T1000 (cell line): ENCODE measurements around the gene TRPM6.

ENCODE experiments used
- DNase-seq: peaks from one replicate; lab custom pipeline; 2025; ENCODE audit warnings: mixed read lengths; lab: John Stamatoyannopoulos, UW

TRPM6 gene

GRCh38 chr9:74771672-74772071 is 116.0 kb downstream of the TRPM6 start:
- no peak for DNase-seq

- DNase-seq, result no peak
Observed at GRCh38 chr9:74771262-74771585, 116.5 kb downstream of the TRPM6 start.

DNA sequence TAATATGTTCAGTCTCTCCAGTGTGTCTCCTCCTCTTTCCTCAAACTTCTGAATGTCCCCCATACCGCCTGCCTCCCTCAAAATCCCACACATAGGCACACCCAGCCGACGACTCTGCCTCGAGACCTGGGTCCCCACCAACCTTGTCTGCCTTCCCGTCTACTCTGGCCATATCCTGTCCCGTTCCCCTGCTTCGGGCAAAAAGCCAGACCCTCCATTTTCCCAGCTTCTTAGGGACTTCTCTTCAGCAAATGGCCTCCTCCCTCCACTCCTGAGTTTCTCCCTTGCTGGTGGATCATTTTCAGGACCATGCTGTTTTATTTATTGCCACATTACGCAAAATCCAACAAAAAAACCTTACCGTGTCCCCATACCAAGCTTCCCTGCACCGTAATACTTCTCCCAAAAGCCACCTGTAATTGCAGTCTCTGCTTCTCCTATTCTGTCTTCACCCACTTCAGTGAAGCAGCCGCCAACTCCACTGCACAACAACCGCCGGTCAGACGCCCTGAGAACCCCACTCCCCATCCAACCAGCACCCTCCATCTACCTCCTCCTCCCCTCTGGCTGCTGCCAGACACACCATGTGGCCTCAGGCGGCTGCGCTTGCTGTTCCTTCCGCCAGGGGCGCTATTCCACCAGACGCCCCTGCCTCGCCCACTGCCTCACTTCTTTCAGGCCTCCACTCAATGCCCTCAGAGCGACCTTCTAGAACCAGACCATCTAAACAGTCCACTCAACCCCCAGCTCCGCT is 117.0 kb downstream of the TRPM6 start:
- DNase-seq, result no peak

DNA sequence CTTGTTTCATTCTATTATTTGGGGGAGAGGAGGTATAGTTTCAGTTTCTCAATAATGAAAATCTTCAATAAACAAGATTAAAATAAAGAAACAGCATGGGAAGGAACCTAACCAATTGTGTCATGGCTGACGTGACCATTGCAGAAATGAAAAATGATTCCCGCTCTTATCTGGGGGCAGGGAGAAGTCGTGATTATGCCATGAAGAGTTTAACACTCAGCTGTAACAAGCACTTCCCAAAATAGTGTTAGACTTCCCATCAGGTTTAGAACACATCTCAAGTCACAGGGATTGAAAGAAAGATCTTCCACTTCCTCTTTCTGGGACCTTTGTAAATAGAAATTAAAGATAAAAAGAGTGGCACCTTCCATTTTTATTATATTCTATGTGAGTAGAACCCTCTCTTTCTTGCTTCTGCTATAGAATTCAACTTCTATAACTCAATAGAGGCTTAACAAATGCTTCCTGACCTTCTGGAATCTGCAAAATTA is 122.2 kb downstream of the TRPM6 start:
- DNase-seq, result no peak

DNA sequence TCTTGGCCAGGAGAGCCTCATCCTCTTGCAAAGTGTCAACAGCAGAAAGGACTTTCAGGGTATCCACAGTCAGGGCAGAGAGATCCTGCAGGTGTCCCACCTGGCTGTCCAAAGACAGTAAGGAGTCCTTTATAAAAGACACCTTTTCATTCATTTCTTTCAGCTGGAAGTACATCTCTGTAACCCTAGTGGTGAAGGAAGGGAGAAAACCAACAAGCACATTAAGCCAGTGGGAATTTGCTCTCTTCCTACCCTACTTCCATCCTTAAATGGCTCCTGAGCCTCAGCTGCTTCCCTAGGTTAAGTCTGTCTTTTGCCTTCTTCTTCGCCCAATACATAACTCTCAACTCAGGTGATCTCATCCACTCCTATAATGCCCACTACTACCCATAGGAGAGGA is 124.8 kb downstream of the TRPM6 start:
- no peak for DNase-seq

- DNase-seq, result no peak
Observed at GRCh38 chr9:74760031-74760700, 127.6 kb downstream of the TRPM6 start.

GRCh38 chr9:74755999-74756398 is 131.7 kb downstream of the TRPM6 start:
- no peak for DNase-seq

DNA sequence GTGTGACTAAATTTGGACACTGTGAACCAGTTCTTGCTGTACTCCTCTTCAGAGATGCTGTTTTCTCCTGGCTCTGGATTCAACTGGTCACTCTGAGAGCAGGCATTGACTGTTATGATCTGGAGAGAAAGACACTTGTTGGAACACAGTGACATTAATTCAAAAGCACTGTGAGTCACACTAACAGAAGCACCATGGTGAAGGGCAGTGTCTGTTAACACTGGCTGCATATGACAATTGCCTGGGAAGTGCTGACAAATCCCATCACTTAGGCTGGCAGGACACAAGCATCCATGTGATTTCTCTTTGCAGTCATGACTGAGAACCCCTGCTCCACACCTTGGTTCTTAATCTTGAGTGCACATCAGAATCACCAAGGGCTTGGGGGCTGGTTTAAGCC is 132.4 kb downstream of the TRPM6 start:
- DNase-seq, result no peak

DNA sequence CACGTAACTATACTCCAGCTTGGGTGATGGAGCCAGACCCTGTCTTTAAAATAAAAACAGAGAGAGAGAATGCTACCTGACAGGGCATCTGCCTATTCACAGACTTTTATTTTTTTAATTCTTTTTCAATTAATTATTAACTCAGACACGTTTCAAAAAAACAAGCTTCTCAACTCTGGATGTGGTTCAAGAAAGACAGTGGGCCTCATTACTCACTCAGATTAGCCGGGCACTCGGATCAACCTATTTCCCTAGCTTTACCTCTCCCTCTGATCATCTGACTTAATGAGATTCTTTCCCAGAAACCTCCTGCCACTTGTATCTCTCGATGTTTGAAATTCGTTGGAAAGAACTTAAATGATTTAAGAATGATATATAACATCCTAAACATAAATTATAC is 134.1 kb downstream of the TRPM6 start:
- no peak for DNase-seq

GRCh38 chr9:74748966-74749365 is 138.8 kb downstream of the TRPM6 start:
- DNase-seq, result no peak

GRCh38 chr9:74742792-74743730 is 144.7 kb downstream of the TRPM6 start:
- no peak for DNase-seq

DNA sequence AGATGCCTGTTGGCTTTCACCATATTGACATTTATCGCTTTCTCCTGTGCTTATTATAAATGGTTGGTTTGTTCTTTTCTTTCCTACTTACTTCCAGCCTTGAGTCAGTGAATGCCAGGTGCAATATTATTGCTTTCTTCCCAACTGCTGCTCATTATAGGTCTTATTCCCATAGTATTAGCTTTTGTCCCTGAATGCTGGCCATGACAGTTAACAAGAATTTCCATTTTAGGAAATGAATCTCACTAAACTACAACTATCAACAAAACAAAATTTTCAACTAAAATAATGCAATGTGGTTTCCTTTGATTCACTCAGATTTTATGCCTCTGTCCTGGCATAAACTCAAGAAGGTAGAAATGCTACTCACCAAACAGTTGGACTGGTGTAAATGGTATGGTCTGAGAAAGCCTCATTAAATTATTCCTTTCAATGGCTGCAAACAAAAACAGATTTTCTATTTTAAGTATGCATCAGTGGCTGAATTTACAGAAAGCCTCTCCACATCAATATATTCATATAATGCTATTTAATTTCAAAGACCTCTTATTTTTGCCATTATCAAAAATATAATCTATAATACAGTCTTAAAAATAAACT is 145.4 kb downstream of the TRPM6 start:
- no peak for DNase-seq

DNA sequence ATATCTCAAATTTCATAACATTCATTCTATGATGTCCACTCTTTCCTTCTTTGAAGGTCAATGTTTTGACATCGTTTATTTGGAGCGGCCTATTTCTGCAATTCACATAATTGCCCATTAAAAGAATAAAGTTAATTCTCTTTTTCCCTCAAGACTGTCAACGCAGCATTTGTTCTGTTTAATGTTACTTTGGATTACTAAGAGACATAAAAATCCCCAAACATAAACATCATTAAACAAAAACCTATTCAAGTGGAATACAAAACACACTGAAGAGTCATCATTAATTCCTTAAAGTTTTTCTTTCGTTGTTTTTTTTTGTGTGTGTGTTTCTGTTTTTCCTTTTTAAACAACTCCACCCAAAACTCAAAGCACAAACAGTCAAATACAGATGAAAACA is 151.1 kb downstream of the TRPM6 start:
- DNase-seq, result no peak

DNA sequence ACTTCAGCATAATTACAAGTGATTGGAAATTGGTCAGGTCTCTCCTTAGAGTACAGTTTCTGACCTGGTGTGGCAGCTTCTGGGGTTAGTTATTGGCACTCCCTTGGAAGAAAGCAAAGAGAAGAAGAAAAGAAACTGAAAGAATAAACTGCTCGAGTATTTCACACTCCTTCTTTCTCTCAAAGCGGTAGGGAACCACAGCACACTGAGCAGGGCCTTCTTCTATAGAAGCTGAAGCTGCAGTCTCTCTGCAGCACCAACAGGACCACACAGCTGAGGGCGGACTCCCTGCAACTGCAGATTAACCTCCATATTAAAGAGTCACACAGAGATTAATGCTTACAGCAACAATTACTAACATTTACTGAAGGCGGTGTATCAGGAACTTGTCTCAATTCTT is 152.0 kb downstream of the TRPM6 start:
- no peak for DNase-seq

- DNase-seq, result no peak
Observed at GRCh38 chr9:74729136-74729695, 158.5 kb downstream of the TRPM6 start.

GRCh38 chr9:74728176-74728575 is 159.5 kb downstream of the TRPM6 start:
- DNase-seq, result no peak

DNA sequence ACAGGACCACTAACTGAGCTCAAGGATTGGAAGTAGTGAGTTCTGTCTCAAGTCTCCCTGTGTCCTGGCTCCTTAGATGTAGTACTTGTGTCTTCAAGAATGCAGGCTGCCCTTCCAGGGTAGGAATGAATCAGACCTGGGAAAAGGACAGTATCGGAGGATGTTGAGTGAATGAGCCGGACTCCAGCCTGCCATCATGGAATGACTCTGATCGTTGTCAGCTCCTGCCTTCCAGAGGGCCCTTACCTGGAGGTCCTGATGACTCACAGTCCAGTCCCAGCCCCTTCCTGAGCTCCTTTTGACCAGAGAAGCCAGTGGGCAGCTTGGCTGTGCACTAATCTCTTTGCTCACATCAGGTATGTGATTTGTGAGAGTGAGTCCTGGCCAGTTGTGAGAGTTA is 161.1 kb downstream of the TRPM6 start:
- DNase-seq, result no peak

GRCh38 chr9:74724317-74724716 is 163.4 kb downstream of the TRPM6 start:
- DNase-seq, result no peak

GRCh38 chr9:74721696-74722660 is 165.7 kb downstream of the TRPM6 start:
- DNase-seq, result no peak

- DNase-seq, result no peak
Observed at GRCh38 chr9:74719306-74719705, 168.4 kb downstream of the TRPM6 start.

- DNase-seq, result no peak
Observed at GRCh38 chr9:74718709-74719108, 169.0 kb downstream of the TRPM6 start.
